Measurements from ENCODE around the gene ETV7. TPM values are rescaled to one million over a fixed set of nuclear protein-coding genes. Genes with fewer than 3 reads are reported as not detected.

The ETV7 gene
- total RNA-seq, 1 experiment from 2014 or later, result 0.58 TPM

DNA sequence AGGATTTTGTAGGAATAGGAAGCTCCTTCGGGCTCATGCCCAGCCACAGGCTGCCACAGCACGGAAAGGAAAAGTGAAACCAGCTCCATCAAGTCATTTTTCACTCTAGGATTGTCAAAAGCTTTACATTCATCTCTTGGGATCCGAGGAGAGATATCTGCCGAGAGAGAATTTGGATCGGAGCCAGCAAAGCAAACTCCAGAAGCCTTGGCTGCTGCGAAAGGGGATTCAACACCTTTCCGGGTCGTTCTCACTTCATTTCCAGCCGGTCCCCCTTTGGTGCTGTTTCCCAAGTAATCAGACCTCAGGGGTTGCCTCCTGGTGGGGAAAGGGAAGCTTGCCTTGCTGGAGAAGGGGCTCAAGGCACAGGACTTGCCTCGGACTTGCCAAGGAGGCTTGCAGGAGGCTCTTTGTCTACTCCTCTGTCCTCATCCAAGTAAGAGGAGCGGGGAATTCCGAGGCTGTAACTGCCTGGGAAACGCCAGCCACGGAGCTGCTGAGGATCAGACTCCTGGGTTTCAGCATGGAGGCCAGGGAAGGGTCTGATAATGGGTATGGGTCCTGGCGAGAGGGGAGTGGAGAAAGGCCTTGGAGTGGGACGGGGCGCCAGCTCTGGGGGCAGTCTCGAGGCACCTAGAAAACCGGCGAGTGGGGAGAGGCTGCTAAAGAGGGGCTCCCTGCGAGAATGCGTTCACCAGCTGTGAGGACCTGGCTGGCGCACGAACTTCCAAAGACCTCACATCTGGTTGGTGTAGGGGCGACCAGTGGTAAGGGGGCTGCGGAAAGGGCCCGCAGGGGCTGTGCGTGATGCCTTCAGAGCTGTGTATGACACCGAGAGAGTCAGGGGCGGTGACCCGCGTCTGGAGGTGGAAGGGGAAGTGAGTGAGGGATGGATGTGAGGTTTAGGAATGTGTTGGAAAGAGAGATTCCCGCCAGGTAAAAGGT is 702 bp downstream of the ETV7 start:
- POLR2A ChIA-PET (ENCODE audit: low non-redundant PET), result interaction anchor here (0.6 kb wide), 1 partner anchor 10 kb away, joined by 3 read pairs; no protein-coding TSS in a partner anchor
- DNase-seq (ENCODE audit: low spot score), result peak; percentile 62
- BruUV-seq (replicated peaks), result no TSS peak

GRCh38 chr6:36384095-36384494 is 3.4 kb downstream of the ETV7 start:
- POLR2A ChIA-PET (ENCODE audit: low non-redundant PET), result no interaction called here
- peaks cover 6% of the 10 kb centered on the region for H3K27me3 ChIP-seq (replicated peaks; ENCODE audit: insufficient read depth, low read depth, low read length, poor library complexity)
- no peaks in the 10 kb centered on the region for H3K9me3 ChIP-seq (ENCODE audit: low read depth, low read length, poor library complexity, severe bottlenecking)
- CTCF ChIA-PET, result interaction anchor here (0.6 kb wide), 1 partner anchor 50 kb away, joined by 3 read pairs; no protein-coding TSS in a partner anchor
- H3K4me3 ChIP-seq (ENCODE audit: low read depth, low read length, poor library complexity, severe bottlenecking), result no peak overlapping the region
- DNase-seq (ENCODE audit: low spot score), result no peak
- H3K27ac ChIP-seq (ENCODE audit: low read depth, low read length, poor library complexity, severe bottlenecking), result no peak overlapping the region
- no TSS peak for BruUV-seq (replicated peaks)
- H3K4me1 ChIP-seq (ENCODE audit: insufficient read depth, low read length, poor library complexity, severe bottlenecking), result no peaks in the 10 kb centered on the region
- no peak for TF ChIP-seq EZH2 (IDR thresholded peaks at IDR 0.05; ENCODE audit: borderline replicate concordance, low read depth, low read length, poor library complexity, severe bottlenecking)
- TF ChIP-seq, protein P1, sequence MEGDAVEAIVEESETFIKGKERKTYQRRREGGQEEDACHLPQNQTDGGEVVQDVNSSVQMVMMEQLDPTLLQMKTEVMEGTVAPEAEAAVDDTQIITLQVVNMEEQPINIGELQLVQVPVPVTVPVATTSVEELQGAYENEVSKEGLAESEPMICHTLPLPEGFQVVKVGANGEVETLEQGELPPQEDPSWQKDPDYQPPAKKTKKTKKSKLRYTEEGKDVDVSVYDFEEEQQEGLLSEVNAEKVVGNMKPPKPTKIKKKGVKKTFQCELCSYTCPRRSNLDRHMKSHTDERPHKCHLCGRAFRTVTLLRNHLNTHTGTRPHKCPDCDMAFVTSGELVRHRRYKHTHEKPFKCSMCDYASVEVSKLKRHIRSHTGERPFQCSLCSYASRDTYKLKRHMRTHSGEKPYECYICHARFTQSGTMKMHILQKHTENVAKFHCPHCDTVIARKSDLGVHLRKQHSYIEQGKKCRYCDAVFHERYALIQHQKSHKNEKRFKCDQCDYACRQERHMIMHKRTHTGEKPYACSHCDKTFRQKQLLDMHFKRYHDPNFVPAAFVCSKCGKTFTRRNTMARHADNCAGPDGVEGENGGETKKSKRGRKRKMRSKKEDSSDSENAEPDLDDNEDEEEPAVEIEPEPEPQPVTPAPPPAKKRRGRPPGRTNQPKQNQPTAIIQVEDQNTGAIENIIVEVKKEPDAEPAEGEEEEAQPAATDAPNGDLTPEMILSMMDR (conservative IDR thresholded peaks at IDR 0.05; ENCODE audit: low read depth, low read length), result no peak
- intact Hi-C loops (cut with micrococcal nuclease; ENCODE audit: unreplicated experiment), result no loop called here
- no peaks in the 10 kb centered on the region for H3K36me3 ChIP-seq (ENCODE audit: insufficient read depth, low read length, poor library complexity, severe bottlenecking)

More for the DNA sequence above, 702 bp downstream of the ETV7 start:
- H3K36me3 ChIP-seq (ENCODE audit: insufficient read depth, low read length, poor library complexity, severe bottlenecking), result no peaks in the 10 kb centered on the region
- CTCF ChIA-PET, result no interaction called here
- TF ChIP-seq, protein P1 (conservative IDR thresholded peaks at IDR 0.05; ENCODE audit: low read depth, low read length), result no peak
- no peak for TF ChIP-seq EZH2 (IDR thresholded peaks at IDR 0.05; ENCODE audit: borderline replicate concordance, low read depth, low read length, poor library complexity, severe bottlenecking)
- peak overlapping the region; percentile 46 for H3K4me3 ChIP-seq (ENCODE audit: low read depth, low read length, poor library complexity, severe bottlenecking)
- H3K27me3 ChIP-seq (replicated peaks; ENCODE audit: insufficient read depth, low read depth, low read length, poor library complexity), result peaks cover 6% of the 10 kb centered on the region
- H3K27ac ChIP-seq (ENCODE audit: low read depth, low read length, poor library complexity, severe bottlenecking), result no peak overlapping the region
- intact Hi-C loops (cut with micrococcal nuclease; ENCODE audit: unreplicated experiment), result no loop called here
- H3K9me3 ChIP-seq (ENCODE audit: low read depth, low read length, poor library complexity, severe bottlenecking), result no peaks in the 10 kb centered on the region
- H3K4me1 ChIP-seq (ENCODE audit: insufficient read depth, low read length, poor library complexity, severe bottlenecking), result no peaks in the 10 kb centered on the region

DNA sequence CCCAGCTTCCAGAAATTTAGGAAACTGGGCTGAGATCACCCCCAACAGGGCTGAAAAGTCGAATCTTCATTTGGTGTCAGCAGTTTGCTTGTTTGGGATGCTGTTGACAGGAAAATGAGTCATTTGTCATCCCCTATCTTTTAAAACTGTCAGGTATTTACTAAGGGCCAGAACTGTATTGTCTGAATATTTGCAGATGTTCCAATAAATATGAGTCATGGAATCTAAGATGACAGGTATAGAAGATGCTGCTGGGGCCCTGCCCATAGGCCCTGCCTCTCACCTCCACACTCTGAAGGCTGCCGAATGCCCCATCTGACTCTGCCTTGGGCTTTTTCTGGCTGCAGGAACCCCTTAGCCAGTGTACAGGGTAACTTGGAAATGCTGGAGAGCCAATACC is 3.9 kb downstream of the ETV7 start:
- ChIA-PET CTCF (interaction anchor here (0.6 kb wide), 1 partner anchor 49 kb away, joined by 3 read pairs; no protein-coding TSS in a partner anchor), POLR2A (ENCODE audit: low non-redundant PET) (no interaction called here)
- Histone ChIP-seq H3K27me3 (replicated peaks; ENCODE audit: insufficient read depth, low read depth, low read length, poor library complexity) (peaks cover 6% of the 10 kb centered on the region), H3K4me1 (ENCODE audit: insufficient read depth, low read length, poor library complexity, severe bottlenecking) (no peaks in the 10 kb centered on the region), H3K9me3 (ENCODE audit: low read depth, low read length, poor library complexity, severe bottlenecking) (no peaks in the 10 kb centered on the region), H3K27ac (ENCODE audit: low read depth, low read length, poor library complexity, severe bottlenecking) (no peak overlapping the region), H3K36me3 (ENCODE audit: insufficient read depth, low read length, poor library complexity, severe bottlenecking) (no peaks in the 10 kb centered on the region), H3K4me3 (ENCODE audit: low read depth, low read length, poor library complexity, severe bottlenecking) (no peak overlapping the region)
- DNase-seq (ENCODE audit: low spot score), result no peak
- no TSS peak for BruUV-seq (replicated peaks)
- no peak for TF ChIP-seq EZH2 (IDR thresholded peaks at IDR 0.05; ENCODE audit: borderline replicate concordance, low read depth, low read length, poor library complexity, severe bottlenecking)
- TF ChIP-seq, protein P1 (conservative IDR thresholded peaks at IDR 0.05; ENCODE audit: low read depth, low read length), result no peak
- intact Hi-C loops (cut with micrococcal nuclease; ENCODE audit: unreplicated experiment), result no loop called here

Measured in A673 (cell line).